Neutrophil (primary cell): ENCODE measurements around the gene ZNF791.
"Not testable (repeated sequence)": the region's sequence is repeated elsewhere in the genome, so short reads cannot be mapped to it uniquely, and the experiment has no call there.

ENCODE experiments used
- H3K27ac ChIP-seq: fragments of 200-600 bp; sonication (generic); 2 replicates; pipeline ENCODE4 v1.5.1; 2016; ENCODE audit warnings: mild to moderate bottlenecking, moderate library complexity
- H3K27me3 ChIP-seq: fragments of 200-600 bp; sonication (generic); 2 replicates; pipeline ENCODE4 v1.6.0; 2016; ENCODE audit warnings: mild to moderate bottlenecking
- H3K36me3 ChIP-seq: fragments of 200-600 bp; sonication (generic); 2 replicates; pipeline ENCODE4 v1.5.1; 2017
- H3K4me1 ChIP-seq, 2 experiments: fragments of 200-600 bp in 1 of 2; sonication (generic) in 1 of 2; 1 replicate in 1 of 2; 2 replicates in 1 of 2; pipeline versions ENCODE4 v1.5.1 to v1.6.1; 2013 to 2016; ENCODE audit warnings: low read depth in 1 of 2, low read length in 1 of 2, mild to moderate bottlenecking in 1 of 2, moderate library complexity in 1 of 2; ENCODE audit not compliant: control insufficient read depth in 1 of 2, insufficient read depth in 1 of 2
- H3K4me3 ChIP-seq, 2 experiments: fragments of 200-600 bp in 1 of 2; sonication (generic) in 1 of 2; 1 replicate in 1 of 2; 2 replicates in 1 of 2; pipeline ENCODE4 v1.5.1; 2013 to 2016; ENCODE audit warnings: low read depth in 1 of 2, low read length in 1 of 2, mild to moderate bottlenecking in 1 of 2, moderate library complexity in 1 of 2
- H3K9me3 ChIP-seq: fragments of 200-600 bp; sonication (generic); 2 replicates; pipeline ENCODE4 v1.5.1; 2016
- CTCF ChIP-seq: fragments of 200-600 bp; sonication (generic); IDR thresholded peaks from 2 replicates; pipeline ENCODE4 v1.5.1; 2016; ENCODE audit warnings: antibody characterized with exemption

Gene ZNF791

GRCh38 chr19:12610540-12611360 is at the start of gene ZNF791, which contains the start of gene ZNF490:
TSS of gene ZNF791 (plus strand) at chr19:12610920. CDS start at chr19:12611080, 160 bp downstream.
TSS of gene ZNF490 (minus strand) at chr19:12610813. CDS start at chr19:12610680, 133 bp downstream.
- peak within 1 kb of the TSS; percentile 92 for H3K27ac ChIP-seq
- H3K27me3 ChIP-seq: no peaks in the 10 kb centered on the region
- H3K9me3 ChIP-seq: no peaks in the 10 kb centered on the region
- no peaks in the 10 kb centered on the region for H3K36me3 ChIP-seq
- peaks cover 41 to 46% of the 10 kb centered on the region in 2 experiments for H3K4me1 ChIP-seq
- peak within 1 kb of the TSS; percentile 65 to 95 for H3K4me3 ChIP-seq
- peak; percentile 47 for TF ChIP-seq CTCF

DNA sequence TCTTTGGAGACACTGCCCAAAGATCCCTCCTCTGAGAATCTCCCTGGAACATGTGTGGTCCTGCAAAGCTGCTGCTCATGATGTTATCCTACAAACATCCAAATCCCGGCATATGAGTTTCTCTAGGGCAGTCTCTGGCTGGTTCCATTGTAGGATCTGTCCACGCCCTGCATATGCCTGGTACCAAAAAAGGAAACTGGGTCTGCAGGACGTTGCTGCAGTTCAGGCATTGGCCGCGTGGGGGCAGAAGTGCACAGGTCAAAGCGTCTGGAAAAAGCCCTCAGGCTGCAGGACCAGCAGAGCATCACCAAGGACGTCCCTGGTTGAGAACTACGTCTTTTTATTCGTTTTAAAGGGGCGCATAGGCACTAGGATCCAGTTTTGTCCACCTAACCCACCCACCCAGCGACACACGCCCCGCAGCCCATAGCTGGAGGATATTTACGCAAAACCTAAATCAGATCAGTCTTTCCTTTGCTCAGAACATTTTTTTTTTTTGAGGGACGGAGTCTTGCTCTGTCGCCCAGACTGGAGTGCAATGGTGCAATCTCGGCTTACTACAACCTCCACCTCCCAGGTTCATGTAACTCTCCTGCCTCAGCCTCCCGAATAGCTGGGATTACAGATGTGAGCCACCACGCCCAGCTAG is 46.6 kb upstream of the ZNF791 start:
- H3K27ac ChIP-seq: no peak overlapping the region
- H3K36me3 ChIP-seq: no peaks in the 10 kb centered on the region
- no peaks in the 10 kb centered on the region for H3K27me3 ChIP-seq
- TF ChIP-seq CTCF: peak; percentile 95
- no peaks in the 10 kb centered on the region for H3K9me3 ChIP-seq
- H3K4me1 ChIP-seq: peaks cover 0 to 5% of the 10 kb centered on the region in 2 experiments
- H3K4me3 ChIP-seq: no peak overlapping the region

DNA sequence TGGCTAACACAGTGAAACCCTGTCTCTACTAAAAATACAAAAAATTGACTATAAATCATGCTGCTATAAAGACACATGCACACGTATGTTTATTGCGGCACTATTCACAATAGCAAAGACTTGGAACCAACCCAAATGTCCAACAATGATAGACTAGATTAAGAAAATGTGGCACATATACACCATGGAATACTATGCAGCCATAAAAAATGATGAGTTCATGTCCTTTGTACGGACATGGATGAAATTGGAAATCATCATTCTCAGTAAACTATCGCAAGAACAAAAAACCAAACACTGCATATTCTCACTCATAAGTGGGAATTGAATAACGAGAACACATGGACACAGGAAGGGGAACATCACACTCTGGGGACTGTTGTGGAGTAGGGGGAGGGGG is 44.3 kb upstream of the ZNF791 start:
- H3K9me3 ChIP-seq, H3K4me3 ChIP-seq, H3K27me3 ChIP-seq, H3K36me3 ChIP-seq, H3K4me1 ChIP-seq, H3K27ac ChIP-seq: not testable (repeated sequence)

GRCh38 chr19:12567951-12568350 is 42.8 kb upstream of the ZNF791 start:
- no peaks in the 10 kb centered on the region for H3K27me3 ChIP-seq
- H3K27ac ChIP-seq: no peak overlapping the region
- H3K36me3 ChIP-seq: no peaks in the 10 kb centered on the region
- TF ChIP-seq CTCF: no peak
- H3K4me1 ChIP-seq: peaks cover 0 to 5% of the 10 kb centered on the region in 2 experiments
- no peak overlapping the region for H3K4me3 ChIP-seq
- no peaks in the 10 kb centered on the region for H3K9me3 ChIP-seq

GRCh38 chr19:12574036-12574435 is 36.7 kb upstream of the ZNF791 start:
- Histone ChIP-seq H3K27me3 (no peaks in the 10 kb centered on the region), H3K9me3 (no peaks in the 10 kb centered on the region), H3K27ac (no peak overlapping the region), H3K36me3 (no peaks in the 10 kb centered on the region), H3K4me1 (no peaks in the 10 kb centered on the region), H3K4me3 (no peak overlapping the region)
- TF ChIP-seq CTCF: no peak

DNA sequence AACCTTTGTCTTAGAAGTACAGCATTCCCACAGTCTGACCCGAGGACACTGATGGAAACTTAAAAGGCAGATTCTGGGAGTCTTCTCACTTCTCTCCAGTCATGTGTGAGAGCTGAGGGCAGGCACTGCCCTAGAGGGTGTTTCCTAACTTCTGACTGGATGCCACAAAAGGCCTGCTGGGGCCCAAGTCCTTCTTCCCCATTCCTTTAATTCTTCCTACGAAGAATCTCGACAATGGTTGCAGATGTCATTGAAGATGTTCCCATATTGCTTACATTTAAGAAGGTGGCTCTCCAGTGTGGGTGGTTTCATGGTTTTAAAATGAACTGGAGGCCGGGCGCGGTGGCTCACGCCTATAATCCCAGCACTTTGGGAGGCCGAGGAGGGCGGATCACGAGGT is 32.1 kb upstream of the ZNF791 start:
- Histone ChIP-seq H3K9me3 (peaks cover 18% of the 10 kb centered on the region), H3K4me1 (no peaks in the 10 kb centered on the region), H3K27me3 (no peaks in the 10 kb centered on the region), H3K27ac (no peak overlapping the region), H3K36me3 (peaks cover 29% of the 10 kb centered on the region), H3K4me3 (no peak overlapping the region)
- TF ChIP-seq CTCF: no peak
